ENCODE measurements around the gene EPN2. TPM values are rescaled to one million over a fixed set of nuclear protein-coding genes. Genes with fewer than 3 reads are reported as not detected.

EPN2 gene
- polyA plus RNA-seq, 3 donors, result 8.7 to 27.0 (median 14.2) TPM

- H3K27ac ChIP-seq (ENCODE audit: low read depth, low read length), result no peak overlapping the region
- WGBS, 3 donors, result 93 to 97% (median 96%) methylated on average over 9 of the region's 9 CpGs
Measured at GRCh38 chr17:19301973-19302372, 64.8 kb downstream of the EPN2 start.

- no peak overlapping the region for H3K27ac ChIP-seq (ENCODE audit: low read depth, low read length)
- WGBS, 3 donors, result 31 to 73% (median 43%) methylated on average over 9 of the region's 9 CpGs
Measured at GRCh38 chr17:19302791-19303331, 65.7 kb downstream of the EPN2 start.

DNA sequence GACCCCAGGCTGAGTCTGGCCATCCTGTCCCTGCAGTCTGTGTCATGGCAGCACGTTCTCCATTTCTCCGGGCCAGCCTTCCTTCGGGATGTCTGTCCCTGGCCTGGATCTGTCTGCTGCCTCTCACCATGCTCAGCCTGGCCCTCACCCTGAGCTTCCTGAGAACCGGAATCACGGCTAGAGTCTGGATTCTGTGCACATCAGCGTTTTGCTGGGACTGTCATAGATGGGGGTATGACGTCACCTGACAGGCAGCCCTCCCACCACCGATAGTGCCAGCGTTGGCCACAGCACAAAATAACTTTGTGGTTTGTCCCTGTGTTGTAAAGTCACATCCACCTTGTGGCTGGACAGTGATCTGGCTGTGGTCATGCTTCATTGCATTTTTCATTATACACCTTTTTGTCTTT lies 66.2 kb downstream of the EPN2 start:
- WGBS, 3 donors, result 60 to 89% (median 71%) methylated on average over 9 of the region's 9 CpGs
- no peak overlapping the region for H3K27ac ChIP-seq (ENCODE audit: low read depth, low read length)

DNA sequence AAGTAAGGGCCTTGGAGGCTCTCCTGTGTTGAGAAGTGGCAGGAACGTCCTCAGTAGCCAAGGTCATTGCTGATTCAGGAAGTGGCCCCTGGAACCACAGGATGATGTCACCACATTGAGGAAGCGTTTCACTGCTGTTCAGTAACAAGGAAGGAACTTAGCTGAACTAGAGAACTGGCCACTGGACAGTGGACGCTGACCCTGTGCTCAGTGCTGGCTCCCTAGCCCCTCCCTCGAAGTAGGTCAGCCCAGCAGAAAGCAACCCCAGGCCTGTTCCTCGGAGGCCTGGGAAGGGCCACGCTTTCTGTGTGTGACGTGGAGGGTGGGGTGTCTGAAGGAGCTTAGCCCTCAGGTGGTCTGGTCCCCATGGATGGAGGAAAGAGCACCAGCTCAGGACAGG lies 67.0 kb downstream of the EPN2 start:
- WGBS, 3 donors, result 37 to 76% (median 51%) methylated on average over 7 of the region's 7 CpGs
- H3K27ac ChIP-seq (ENCODE audit: low read depth, low read length), result no peak overlapping the region

GRCh38 chr17:19304751-19305150 lies 67.6 kb downstream of the EPN2 start:
- WGBS, 3 donors, result 90 to 97% (median 90%) methylated on average over 5 of the region's 5 CpGs
- no peak overlapping the region for H3K27ac ChIP-seq (ENCODE audit: low read depth, low read length)

GRCh38 chr17:19305256-19305655 lies 68.1 kb downstream of the EPN2 start:
- 70 to 86% (median 79%) methylated on average over 5 of the region's 5 CpGs for WGBS, 3 donors
- no peak overlapping the region for H3K27ac ChIP-seq (ENCODE audit: low read depth, low read length)

GRCh38 chr17:19305761-19306159 lies 68.6 kb downstream of the EPN2 start:
- WGBS, 3 donors, result 90 to 93% (median 92%) methylated on average over 5 of the region's 5 CpGs
- no peak overlapping the region for H3K27ac ChIP-seq (ENCODE audit: low read depth, low read length)

GRCh38 chr17:19306160-19307111 lies 69.3 kb downstream of the EPN2 start:
- WGBS, 3 donors, result 46 to 81% (median 51%) methylated on average over 10 of the region's 10 CpGs

GRCh38 chr17:19307521-19307920 lies 70.4 kb downstream of the EPN2 start:
- no peak overlapping the region for H3K27ac ChIP-seq (ENCODE audit: low read depth, low read length)
- 95 to 97% (median 97%) methylated on average over 10 of the region's 10 CpGs for WGBS, 3 donors

More at GRCh38 chr17:19306160-19307111, 69.3 kb downstream of the EPN2 start:
- H3K27ac ChIP-seq (ENCODE audit: low read depth, low read length), result no peak overlapping the region

DNA sequence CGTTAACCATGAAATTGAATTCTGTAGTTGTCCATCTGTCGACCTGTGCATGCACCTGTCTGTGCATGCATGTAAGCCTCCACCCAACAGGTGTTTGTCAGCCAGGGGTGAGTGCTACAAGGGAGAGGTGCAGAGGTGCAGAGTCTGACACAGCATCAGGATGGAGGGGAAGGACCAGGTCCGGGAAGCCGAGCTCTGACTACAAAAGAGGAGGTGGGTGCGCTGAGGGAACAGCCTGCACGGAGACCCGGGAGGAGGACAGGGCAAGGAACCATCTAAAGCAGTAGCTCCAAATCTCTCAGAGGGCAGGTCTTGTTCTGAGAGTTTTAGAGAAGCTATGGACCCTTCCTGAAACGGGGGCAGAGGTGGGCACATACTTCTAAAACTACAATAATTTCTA lies 71.2 kb downstream of the EPN2 start:
- WGBS, 3 donors, result 88 to 94% (median 92%) methylated on average over 8 of the region's 8 CpGs
- no peak overlapping the region for H3K27ac ChIP-seq (ENCODE audit: low read depth, low read length)

GRCh38 chr17:19309701-19310100 lies 72.5 kb downstream of the EPN2 start:
- WGBS, 3 donors, result 94 to 98% (median 97%) methylated on average over 5 of the region's 5 CpGs
- no peak overlapping the region for H3K27ac ChIP-seq (ENCODE audit: low read depth, low read length)

DNA sequence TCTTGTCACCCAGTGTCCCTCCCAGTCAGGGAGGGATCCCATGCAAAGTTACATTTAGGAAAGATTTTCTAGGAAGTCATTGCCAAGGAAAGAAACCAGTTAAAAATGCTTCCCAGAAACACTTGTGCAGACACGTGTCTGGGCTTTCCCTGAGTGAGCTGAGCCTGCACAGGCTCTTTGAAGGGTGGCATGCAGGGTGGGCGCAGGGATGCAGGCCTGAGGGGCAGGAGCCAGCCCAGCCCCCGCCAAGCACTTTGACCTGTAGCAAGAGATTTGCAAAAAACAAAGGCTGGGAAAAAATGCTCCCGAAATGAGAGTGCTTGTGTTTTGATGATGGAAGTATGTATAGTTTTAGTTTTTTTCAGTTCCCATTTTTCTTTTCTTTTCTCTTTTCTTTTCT lies 73.0 kb downstream of the EPN2 start:
- no peak overlapping the region for H3K27ac ChIP-seq (ENCODE audit: low read depth, low read length)
- WGBS, 3 donors, result 81 to 85% (median 84%) methylated on average over 4 of the region's 4 CpGs

DNA sequence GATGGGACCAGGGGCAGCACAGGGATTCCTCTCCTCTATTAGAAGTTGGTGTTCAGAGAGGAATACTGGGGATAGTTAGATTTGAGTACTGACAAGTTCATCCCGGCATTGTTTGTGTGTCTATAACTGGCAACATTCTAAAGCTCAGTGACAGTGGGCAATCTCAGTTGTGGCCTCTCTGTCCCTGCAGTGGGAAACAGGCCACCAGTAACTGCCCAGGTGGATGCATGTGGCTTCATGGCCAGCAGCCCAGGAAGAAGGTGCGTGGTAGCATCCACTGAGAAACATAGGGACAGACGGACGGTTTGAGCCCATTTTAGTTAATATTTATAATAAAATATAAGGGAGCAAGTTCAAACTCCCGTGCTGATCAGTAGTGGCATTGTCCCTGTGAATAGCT lies 73.8 kb downstream of the EPN2 start:
- WGBS, 3 donors, result 90 to 91% (median 91%) methylated on average over 5 of the region's 5 CpGs

GRCh38 chr17:19311421-19312215 lies 74.5 kb downstream of the EPN2 start:
- H3K27ac ChIP-seq (ENCODE audit: low read depth, low read length), result no peak overlapping the region
- 57 to 90% (median 59%) methylated on average over 6 of the region's 6 CpGs for WGBS, 3 donors

More for the DNA sequence above, 73.8 kb downstream of the EPN2 start:
- H3K27ac ChIP-seq (ENCODE audit: low read depth, low read length), result no peak overlapping the region

DNA sequence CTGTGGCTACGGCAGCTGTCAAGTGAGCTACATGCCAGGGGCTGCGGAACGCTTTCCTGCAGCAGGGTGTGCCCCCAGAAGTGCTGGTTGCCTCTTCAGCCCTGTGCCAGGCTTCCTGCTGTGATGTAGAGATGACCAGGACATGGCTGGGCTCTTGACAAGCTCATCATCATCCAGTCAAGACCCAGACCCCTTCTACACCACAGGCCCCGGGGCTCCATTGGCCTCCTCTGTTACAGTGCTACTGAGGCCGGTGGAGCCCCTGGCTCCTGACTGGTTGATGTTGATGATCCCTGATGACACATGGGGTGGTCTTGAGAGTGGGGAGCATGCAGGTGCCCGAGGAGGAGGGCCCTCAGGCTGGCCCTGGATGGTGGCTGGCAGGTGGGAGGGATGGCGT lies 75.2 kb downstream of the EPN2 start:
- no peak overlapping the region for H3K27ac ChIP-seq (ENCODE audit: low read depth, low read length)
- 87 to 97% (median 96%) methylated on average over 7 of the region's 7 CpGs for WGBS, 3 donors

DNA sequence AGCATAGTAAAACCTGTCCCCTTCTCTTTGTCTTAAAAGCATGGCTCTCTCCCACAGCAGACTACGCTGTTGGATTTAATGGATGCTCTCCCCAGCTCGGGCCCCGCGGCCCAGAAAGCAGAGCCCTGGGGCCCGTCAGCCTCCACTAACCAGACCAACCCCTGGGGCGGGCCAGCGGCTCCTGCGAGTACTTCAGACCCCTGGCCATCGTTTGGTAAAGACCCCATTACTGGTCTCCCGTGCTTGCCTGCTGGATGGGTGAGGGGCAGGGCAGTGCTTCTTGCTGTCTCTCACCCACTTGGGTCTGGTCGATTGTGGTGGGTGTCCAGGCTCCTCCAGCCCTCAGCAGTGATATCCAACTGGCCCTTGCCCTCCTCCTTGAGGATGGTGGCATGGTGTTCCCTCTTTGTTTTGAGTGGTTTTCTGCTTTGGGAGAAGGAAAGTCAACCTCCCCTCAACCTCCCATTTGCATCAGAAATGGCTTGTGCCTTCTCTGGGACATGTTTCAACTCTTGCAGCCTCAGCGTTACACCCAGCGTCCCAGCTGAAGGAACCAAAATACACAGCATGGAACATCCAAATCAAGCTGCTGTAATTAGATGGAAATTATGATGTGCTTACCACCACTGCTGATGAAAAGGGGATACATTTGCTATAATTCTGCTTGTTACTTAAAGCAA lies 76.0 kb downstream of the EPN2 start:
- 89 to 96% (median 95%) methylated on average over 13 of the region's 13 CpGs for WGBS, 3 donors
- no peak overlapping the region for H3K27ac ChIP-seq (ENCODE audit: low read depth, low read length)

GRCh38 chr17:19313746-19314651 lies 76.8 kb downstream of the EPN2 start:
- 76 to 82% (median 80%) methylated on average over 12 of the region's 12 CpGs for WGBS, 3 donors
- no peak overlapping the region for H3K27ac ChIP-seq (ENCODE audit: low read depth, low read length)
